Stomach smooth muscle (tissue), 2 donors: Measurements from ENCODE around the gene RCOR1.

Experiments used
- H3K27ac ChIP-seq: one replicate; pipeline ENCODE4 v1.7.0; 2013; ENCODE audit warnings: mild to moderate bottlenecking, low read length, inconsistent platforms
- H3K27me3 ChIP-seq, 2 donors: one replicate each; pipeline ENCODE4 v1.7.0; 2013; ENCODE audit warnings: low read length in 2 of 2; ENCODE audit not compliant: insufficient read depth in 2 of 2, control insufficient read depth in 1 of 2
- H3K36me3 ChIP-seq, 2 donors: one replicate each; pipeline ENCODE4 v1.7.0; 2013; ENCODE audit warnings: low read length in 2 of 2; ENCODE audit not compliant: control insufficient read depth in 2 of 2, insufficient read depth in 2 of 2
- H3K4me1 ChIP-seq: one replicate; pipeline ENCODE4 v1.7.0; 2013; ENCODE audit warnings: low read length; ENCODE audit not compliant: control insufficient read depth, insufficient read depth
- H3K4me3 ChIP-seq, 2 donors: one replicate each; pipeline ENCODE4 v1.7.0; 2013; ENCODE audit warnings: low read length in 2 of 2
- H3K9ac ChIP-seq, 2 donors: one replicate each; pipeline ENCODE4 v1.7.0; 2013; ENCODE audit warnings: low read length in 2 of 2, mild to moderate bottlenecking in 1 of 2
- H3K9me3 ChIP-seq, 2 donors: one replicate each; pipeline ENCODE4 v1.7.0; 2013; ENCODE audit warnings: low read length in 2 of 2; ENCODE audit not compliant: control insufficient read depth in 2 of 2
- donor health status: healthy.
- donor health status: Pancreatic carcinoma.

RCOR1 gene

GRCh38 chr14:102601378-102601925 is 9.0 kb downstream of the RCOR1 start:
- Histone ChIP-seq H3K36me3 (no peaks in the 10 kb centered on the region), H3K27ac (no peak overlapping the region), H3K4me3 (no peak overlapping the region), H3K9ac (no peak overlapping the region), H3K4me1 (peaks cover 5% of the 10 kb centered on the region), H3K27me3 (no peaks in the 10 kb centered on the region), H3K9me3 (no peaks in the 10 kb centered on the region)

- Histone ChIP-seq H3K4me3 (no peak overlapping the region), H3K36me3 (no peaks in the 10 kb centered on the region), H3K9me3 (no peaks in the 10 kb centered on the region), H3K27ac (no peak overlapping the region), H3K9ac (no peak overlapping the region), H3K4me1 (peaks cover 5% of the 10 kb centered on the region), H3K27me3 (no peaks in the 10 kb centered on the region)
These were observed 10.2 kb downstream of the RCOR1 start for GRCh38 chr14:102602421-102603292.

GRCh38 chr14:102603293-102603907 is 11.0 kb downstream of the RCOR1 start:
- H3K9me3 ChIP-seq: no peaks in the 10 kb centered on the region
- H3K4me1 ChIP-seq: peaks cover 5% of the 10 kb centered on the region
- no peaks in the 10 kb centered on the region for H3K36me3 ChIP-seq
- H3K27me3 ChIP-seq: no peaks in the 10 kb centered on the region
- no peak overlapping the region for H3K4me3 ChIP-seq
- no peak overlapping the region for H3K27ac ChIP-seq
- H3K9ac ChIP-seq: no peak overlapping the region

- Histone ChIP-seq H3K4me3 (no peak overlapping the region), H3K27ac (no peak overlapping the region), H3K4me1 (peaks cover 5% of the 10 kb centered on the region), H3K36me3 (no peaks in the 10 kb centered on the region), H3K27me3 (no peaks in the 10 kb centered on the region), H3K9me3 (no peaks in the 10 kb centered on the region), H3K9ac (no peak overlapping the region)
These were observed 11.7 kb downstream of the RCOR1 start for GRCh38 chr14:102604183-102604582.

- Histone ChIP-seq H3K9ac (no peak overlapping the region), H3K27me3 (no peaks in the 10 kb centered on the region), H3K4me3 (no peak overlapping the region), H3K4me1 (peaks cover 5% of the 10 kb centered on the region), H3K36me3 (no peaks in the 10 kb centered on the region), H3K9me3 (no peaks in the 10 kb centered on the region), H3K27ac (no peak overlapping the region)
These were observed 12.6 kb downstream of the RCOR1 start for GRCh38 chr14:102605029-102605428.

GRCh38 chr14:102606296-102606695 is 13.8 kb downstream of the RCOR1 start:
- no peak overlapping the region for H3K27ac ChIP-seq
- no peak overlapping the region for H3K4me3 ChIP-seq
- no peak overlapping the region for H3K9ac ChIP-seq
- no peaks in the 10 kb centered on the region for H3K27me3 ChIP-seq
- no peaks in the 10 kb centered on the region for H3K36me3 ChIP-seq
- no peaks in the 10 kb centered on the region for H3K9me3 ChIP-seq
- peaks cover 5% of the 10 kb centered on the region for H3K4me1 ChIP-seq

- Histone ChIP-seq H3K4me3 (no peak overlapping the region), H3K9me3 (no peaks in the 10 kb centered on the region), H3K27me3 (no peaks in the 10 kb centered on the region), H3K4me1 (peaks cover 5% of the 10 kb centered on the region), H3K36me3 (no peaks in the 10 kb centered on the region), H3K9ac (no peak overlapping the region), H3K27ac (no peak overlapping the region)
These were observed 15.6 kb downstream of the RCOR1 start for GRCh38 chr14:102608064-102608446.

- Histone ChIP-seq H3K27me3 (no peaks in the 10 kb centered on the region), H3K4me1 (no peaks in the 10 kb centered on the region)
These were observed 18.7 kb downstream of the RCOR1 start for GRCh38 chr14:102610968-102611811.

GRCh38 chr14:102616318-102616717 is 23.9 kb downstream of the RCOR1 start:
- H3K9ac ChIP-seq: no peak overlapping the region
- no peaks in the 10 kb centered on the region for H3K27me3 ChIP-seq
- H3K4me3 ChIP-seq: no peak overlapping the region
- peaks cover 0 to 3% of the 10 kb centered on the region in 2 donors for H3K36me3 ChIP-seq
- H3K27ac ChIP-seq: no peak overlapping the region
- no peaks in the 10 kb centered on the region for H3K9me3 ChIP-seq
- H3K4me1 ChIP-seq: peaks cover 4% of the 10 kb centered on the region

More at GRCh38 chr14:102610968-102611811, 18.7 kb downstream of the RCOR1 start:
- Histone ChIP-seq H3K4me3 (no peak overlapping the region), H3K9ac (no peak overlapping the region), H3K27ac (no peak overlapping the region), H3K36me3 (no peaks in the 10 kb centered on the region), H3K9me3 (no peaks in the 10 kb centered on the region)

- peaks cover 0 to 3% of the 10 kb centered on the region in 2 donors for H3K36me3 ChIP-seq
- peaks cover 4% of the 10 kb centered on the region for H3K4me1 ChIP-seq
- H3K27ac ChIP-seq: no peak overlapping the region
These were observed 24.4 kb downstream of the RCOR1 start for GRCh38 chr14:102616799-102617198.

More at GRCh38 chr14:102616799-102617198, 24.4 kb downstream of the RCOR1 start:
- Histone ChIP-seq H3K4me3 (no peak overlapping the region), H3K27me3 (no peaks in the 10 kb centered on the region), H3K9me3 (no peaks in the 10 kb centered on the region), H3K9ac (no peak overlapping the region)
